ENCODE measurements around the gene AP1G2. TPM values are rescaled to one million over a fixed set of nuclear protein-coding genes. Genes with fewer than 3 reads are reported as not detected.

AP1G2 gene
- total and polyA plus RNA-seq, 2 of the 13 experiments (the other 11 are each of a cell fraction or from before 2014, with no cell fraction given), result 96.9 to 611 TPM

DNA sequence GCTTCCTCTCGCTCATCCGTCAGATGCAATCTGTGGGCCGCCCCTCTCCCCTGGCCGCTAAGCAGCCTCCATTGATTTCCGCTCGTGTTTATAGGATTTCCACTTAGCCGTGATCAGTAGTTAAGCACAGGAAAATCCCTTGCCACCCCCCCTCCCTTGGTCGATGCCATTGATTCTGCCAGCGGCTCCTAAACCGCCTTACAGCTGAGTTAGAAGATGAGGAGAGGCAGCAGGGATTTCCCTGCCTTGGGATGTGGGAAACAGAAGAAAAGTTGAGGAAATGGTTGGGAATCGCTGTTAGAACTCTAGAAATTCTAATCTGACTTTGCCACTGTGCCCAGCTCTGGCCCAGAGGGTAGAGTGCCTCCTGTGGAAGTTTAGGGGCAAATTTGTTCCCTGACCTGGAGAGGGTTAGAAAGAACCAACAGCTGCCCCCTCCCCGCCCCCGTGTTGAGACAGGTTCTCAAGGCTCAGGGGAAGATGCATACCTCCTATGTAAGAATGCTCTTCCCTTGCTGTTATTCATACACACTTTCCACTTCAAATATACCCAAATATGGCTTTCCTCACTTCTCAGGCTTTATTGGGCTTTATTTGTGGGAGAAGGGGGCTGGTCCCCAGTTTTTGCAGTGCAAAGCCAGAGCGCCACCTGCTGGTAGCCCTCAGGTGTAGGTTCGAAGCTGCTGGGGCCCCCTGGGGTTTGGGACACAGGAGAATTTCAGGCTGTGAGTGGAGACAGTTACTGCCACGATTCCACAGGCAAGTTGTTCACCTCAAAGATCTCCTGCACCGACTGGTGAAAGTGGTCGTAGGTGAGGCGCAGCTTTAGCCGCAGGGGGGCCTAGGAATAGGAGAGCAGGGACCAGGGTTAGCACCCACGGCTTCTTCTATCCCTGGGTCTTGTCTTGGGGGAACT, 8.3 kb downstream of the AP1G2 start (continued):
- TF ChIP-seq, protein P1, sequence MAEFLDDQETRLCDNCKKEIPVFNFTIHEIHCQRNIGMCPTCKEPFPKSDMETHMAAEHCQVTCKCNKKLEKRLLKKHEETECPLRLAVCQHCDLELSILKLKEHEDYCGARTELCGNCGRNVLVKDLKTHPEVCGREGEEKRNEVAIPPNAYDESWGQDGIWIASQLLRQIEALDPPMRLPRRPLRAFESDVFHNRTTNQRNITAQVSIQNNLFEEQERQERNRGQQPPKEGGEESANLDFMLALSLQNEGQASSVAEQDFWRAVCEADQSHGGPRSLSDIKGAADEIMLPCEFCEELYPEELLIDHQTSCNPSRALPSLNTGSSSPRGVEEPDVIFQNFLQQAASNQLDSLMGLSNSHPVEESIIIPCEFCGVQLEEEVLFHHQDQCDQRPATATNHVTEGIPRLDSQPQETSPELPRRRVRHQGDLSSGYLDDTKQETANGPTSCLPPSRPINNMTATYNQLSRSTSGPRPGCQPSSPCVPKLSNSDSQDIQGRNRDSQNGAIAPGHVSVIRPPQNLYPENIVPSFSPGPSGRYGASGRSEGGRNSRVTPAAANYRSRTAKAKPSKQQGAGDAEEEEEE (CRISPR knock-in tag; IDR thresholded peaks at IDR 0.05; ENCODE audit: borderline replicate concordance), result no peak
- TF ChIP-seq, protein P2, sequence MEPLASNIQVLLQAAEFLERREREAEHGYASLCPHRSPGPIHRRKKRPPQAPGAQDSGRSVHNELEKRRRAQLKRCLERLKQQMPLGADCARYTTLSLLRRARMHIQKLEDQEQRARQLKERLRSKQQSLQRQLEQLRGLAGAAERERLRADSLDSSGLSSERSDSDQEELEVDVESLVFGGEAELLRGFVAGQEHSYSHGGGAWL (CRISPR knock-in tag; IDR thresholded peaks at IDR 0.05), result peak; percentile 68; the same call in 1 of the 2 replicates
- TF ChIP-seq DMAP1 (CRISPR knock-in tag; IDR thresholded peaks at IDR 0.05) (peak; percentile 44; the same call in 1 of the 2 replicates), ZNF44 (CRISPR knock-in tag; IDR thresholded peaks at IDR 0.05) (peak; percentile 18), SNAPC2 (CRISPR knock-in tag; IDR thresholded peaks at IDR 0.05) (no peak), HOXA7 (CRISPR knock-in tag; IDR thresholded peaks at IDR 0.05) (no peak), NCOA1 (CRISPR knock-in tag; IDR thresholded peaks at IDR 0.05) (0 out of 2 replicates have a peak, but pooled peaks have one; percentile 45), ZNF674 (CRISPR knock-in tag; IDR thresholded peaks at IDR 0.05; ENCODE audit: low read depth) (no peak), SMYD3 (CRISPR knock-in tag; IDR thresholded peaks at IDR 0.05) (no peak), ZNF30 (CRISPR knock-in tag; IDR thresholded peaks at IDR 0.05) (0 out of 2 replicates have a peak, but pooled peaks have one; percentile 38), SP1 (IDR thresholded peaks at IDR 0.05) (no peak), SP1 (CRISPR knock-in tag; IDR thresholded peaks at IDR 0.05) (no peak), ZC3H13 (CRISPR knock-in tag; IDR thresholded peaks at IDR 0.05) (no peak), FOXO1 (CRISPR knock-in tag; IDR thresholded peaks at IDR 0.05) (no peak; the same call in none of the 2 replicates), DNMT1 (CRISPR knock-in tag; IDR thresholded peaks at IDR 0.05) (no peak), ETV5 (CRISPR knock-in tag; IDR thresholded peaks at IDR 0.05; ENCODE audit: borderline replicate concordance) (no peak; the same call in none of the 2 replicates)
- TF ChIP-seq, protein P3, sequence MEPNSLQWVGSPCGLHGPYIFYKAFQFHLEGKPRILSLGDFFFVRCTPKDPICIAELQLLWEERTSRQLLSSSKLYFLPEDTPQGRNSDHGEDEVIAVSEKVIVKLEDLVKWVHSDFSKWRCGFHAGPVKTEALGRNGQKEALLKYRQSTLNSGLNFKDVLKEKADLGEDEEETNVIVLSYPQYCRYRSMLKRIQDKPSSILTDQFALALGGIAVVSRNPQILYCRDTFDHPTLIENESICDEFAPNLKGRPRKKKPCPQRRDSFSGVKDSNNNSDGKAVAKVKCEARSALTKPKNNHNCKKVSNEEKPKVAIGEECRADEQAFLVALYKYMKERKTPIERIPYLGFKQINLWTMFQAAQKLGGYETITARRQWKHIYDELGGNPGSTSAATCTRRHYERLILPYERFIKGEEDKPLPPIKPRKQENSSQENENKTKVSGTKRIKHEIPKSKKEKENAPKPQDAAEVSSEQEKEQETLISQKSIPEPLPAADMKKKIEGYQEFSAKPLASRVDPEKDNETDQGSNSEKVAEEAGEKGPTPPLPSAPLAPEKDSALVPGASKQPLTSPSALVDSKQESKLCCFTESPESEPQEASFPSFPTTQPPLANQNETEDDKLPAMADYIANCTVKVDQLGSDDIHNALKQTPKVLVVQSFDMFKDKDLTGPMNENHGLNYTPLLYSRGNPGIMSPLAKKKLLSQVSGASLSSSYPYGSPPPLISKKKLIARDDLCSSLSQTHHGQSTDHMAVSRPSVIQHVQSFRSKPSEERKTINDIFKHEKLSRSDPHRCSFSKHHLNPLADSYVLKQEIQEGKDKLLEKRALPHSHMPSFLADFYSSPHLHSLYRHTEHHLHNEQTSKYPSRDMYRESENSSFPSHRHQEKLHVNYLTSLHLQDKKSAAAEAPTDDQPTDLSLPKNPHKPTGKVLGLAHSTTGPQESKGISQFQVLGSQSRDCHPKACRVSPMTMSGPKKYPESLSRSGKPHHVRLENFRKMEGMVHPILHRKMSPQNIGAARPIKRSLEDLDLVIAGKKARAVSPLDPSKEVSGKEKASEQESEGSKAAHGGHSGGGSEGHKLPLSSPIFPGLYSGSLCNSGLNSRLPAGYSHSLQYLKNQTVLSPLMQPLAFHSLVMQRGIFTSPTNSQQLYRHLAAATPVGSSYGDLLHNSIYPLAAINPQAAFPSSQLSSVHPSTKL (CRISPR knock-in tag; IDR thresholded peaks at IDR 0.05), result peak; percentile 31; the same call in 1 of the 2 replicates
- TF ChIP-seq, protein P4, sequence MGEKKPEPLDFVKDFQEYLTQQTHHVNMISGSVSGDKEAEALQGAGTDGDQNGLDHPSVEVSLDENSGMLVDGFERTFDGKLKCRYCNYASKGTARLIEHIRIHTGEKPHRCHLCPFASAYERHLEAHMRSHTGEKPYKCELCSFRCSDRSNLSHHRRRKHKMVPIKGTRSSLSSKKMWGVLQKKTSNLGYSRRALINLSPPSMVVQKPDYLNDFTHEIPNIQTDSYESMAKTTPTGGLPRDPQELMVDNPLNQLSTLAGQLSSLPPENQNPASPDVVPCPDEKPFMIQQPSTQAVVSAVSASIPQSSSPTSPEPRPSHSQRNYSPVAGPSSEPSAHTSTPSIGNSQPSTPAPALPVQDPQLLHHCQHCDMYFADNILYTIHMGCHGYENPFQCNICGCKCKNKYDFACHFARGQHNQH (CRISPR knock-in tag; IDR thresholded peaks at IDR 0.05), result peak; percentile 60; the same call in 1 of the 2 replicates
- TF ChIP-seq, protein P5, sequence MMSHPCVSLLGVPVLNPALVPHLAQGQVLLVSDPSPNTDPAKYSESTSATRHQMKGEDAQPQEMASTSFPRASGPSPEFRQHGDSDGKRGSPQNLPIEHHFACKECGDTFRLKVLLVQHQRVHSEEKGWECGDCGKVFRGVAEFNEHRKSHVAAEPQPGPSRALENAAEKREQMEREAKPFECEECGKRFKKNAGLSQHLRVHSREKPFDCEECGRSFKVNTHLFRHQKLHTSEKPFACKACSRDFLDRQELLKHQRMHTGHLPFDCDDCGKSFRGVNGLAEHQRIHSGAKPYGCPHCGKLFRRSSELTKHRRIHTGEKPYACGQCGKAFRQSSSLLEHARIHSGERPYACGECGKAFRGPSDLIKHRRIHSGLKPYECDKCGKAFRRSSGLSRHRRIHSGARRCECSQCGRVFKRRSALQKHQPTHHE (CRISPR knock-in tag; IDR thresholded peaks at IDR 0.05; ENCODE audit: borderline replicate concordance), result 0 out of 2 replicates have a peak, but pooled peaks have one; percentile 6
- TF ChIP-seq, protein P6, sequence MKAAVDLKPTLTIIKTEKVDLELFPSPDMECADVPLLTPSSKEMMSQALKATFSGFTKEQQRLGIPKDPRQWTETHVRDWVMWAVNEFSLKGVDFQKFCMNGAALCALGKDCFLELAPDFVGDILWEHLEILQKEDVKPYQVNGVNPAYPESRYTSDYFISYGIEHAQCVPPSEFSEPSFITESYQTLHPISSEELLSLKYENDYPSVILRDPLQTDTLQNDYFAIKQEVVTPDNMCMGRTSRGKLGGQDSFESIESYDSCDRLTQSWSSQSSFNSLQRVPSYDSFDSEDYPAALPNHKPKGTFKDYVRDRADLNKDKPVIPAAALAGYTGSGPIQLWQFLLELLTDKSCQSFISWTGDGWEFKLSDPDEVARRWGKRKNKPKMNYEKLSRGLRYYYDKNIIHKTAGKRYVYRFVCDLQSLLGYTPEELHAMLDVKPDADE (CRISPR knock-in tag; IDR thresholded peaks at IDR 0.05), result no peak
